CD8-positive, alpha-beta memory T cell (primary cell): ENCODE results near the gene ABLIM1. TPM values are rescaled to one million over a fixed set of nuclear protein-coding genes. Genes with fewer than 3 reads are reported as not detected.

ENCODE experiments used
- CTCF ChIA-PET: fragments of 350-600 bp; sonication (Branson Sonifier 250); formaldehyde crosslinking; loops from one replicate; lab custom pipeline; 2021; ENCODE audit warnings: antibody characterized with exemption; lab: Charles Lee
- POLR2A ChIA-PET: fragments of 350-600 bp; sonication (Branson Sonifier 250); formaldehyde crosslinking; loops from one replicate; lab custom pipeline; 2021; ENCODE audit warnings: antibody characterized with exemption; lab: Charles Lee
- DNase-seq, 5 donors: peaks; one replicate each; pipeline versions ENCODE4 v3.0.0 to v3.0.0-alpha.2; 2020 to 2022; ENCODE audit warnings: mixed read lengths in 1 of 5
- H3K27ac ChIP-seq: one replicate; pipeline ENCODE4 v1.7.0; 2013; ENCODE audit warnings: low read depth, mild to moderate bottlenecking, low read length, moderate library complexity
- H3K27me3 ChIP-seq: 2 replicates; pipeline ENCODE4 v1.7.0; 2013; ENCODE audit warnings: low read length, mild to moderate bottlenecking; ENCODE audit not compliant: insufficient read depth, poor library complexity, severe bottlenecking
- H3K36me3 ChIP-seq: 2 replicates; pipeline ENCODE4 v1.7.0; 2013; ENCODE audit warnings: mild to moderate bottlenecking, low read length, moderate library complexity; ENCODE audit not compliant: insufficient read depth
- H3K4me1 ChIP-seq: 2 replicates; pipeline ENCODE4 v1.7.0; 2013; ENCODE audit warnings: mild to moderate bottlenecking, low read length, moderate library complexity; ENCODE audit not compliant: insufficient read depth
- H3K4me3 ChIP-seq: 2 replicates; pipeline ENCODE4 v1.7.0; 2013; ENCODE audit warnings: mild to moderate bottlenecking, low read length
- H3K9me3 ChIP-seq: 2 replicates; pipeline ENCODE4 v1.7.0; 2013; ENCODE audit warnings: mild to moderate bottlenecking, low read length
- H3K27ac Mint-ChIP-seq, 8 donors: one replicate each; pipeline ENCODE4 v1.8.0; 2020 to 2021; ENCODE audit warnings: mixed read lengths in 8 of 8, mild to moderate bottlenecking in 6 of 8, inconsistent platforms in 3 of 8, moderate library complexity in 3 of 8
- H3K27me3 Mint-ChIP-seq, 2 donors: one replicate each; pipeline ENCODE4 v1.8.0; 2020 to 2021; ENCODE audit warnings: mixed read lengths in 2 of 2, mild to moderate bottlenecking in 1 of 2, moderate library complexity in 1 of 2
- H3K36me3 Mint-ChIP-seq, 3 donors: one replicate each; pipeline ENCODE4 v1.8.0; 2020 to 2021; ENCODE audit warnings: mixed read lengths in 3 of 3, inconsistent platforms in 1 of 3, mild to moderate bottlenecking in 1 of 3
- H3K4me1 Mint-ChIP-seq, 3 donors: one replicate each; pipeline ENCODE4 v1.8.0; 2020 to 2021; ENCODE audit warnings: mixed read lengths in 3 of 3, inconsistent platforms in 1 of 3, mild to moderate bottlenecking in 1 of 3
- H3K4me3 Mint-ChIP-seq, 7 donors: one replicate each; pipeline ENCODE4 v1.8.0; 2020 to 2021; ENCODE audit warnings: mixed read lengths in 7 of 7, mild to moderate bottlenecking in 6 of 7, moderate library complexity in 4 of 7, inconsistent platforms in 2 of 7
- H3K9me3 Mint-ChIP-seq, 5 donors: one replicate each; pipeline ENCODE4 v1.8.0; 2020 to 2022; ENCODE audit warnings: mixed read lengths in 5 of 5, mild to moderate bottlenecking in 3 of 5, moderate library complexity in 2 of 5, inconsistent platforms in 1 of 5
- polyA plus RNA-seq: library from polyadenylated mRNA; unstranded; fragments of 300-500 nt; fragmentation: Illumina TruSeq; gene quantifications from one replicate; pipeline ENCODE4 v1.2.3, GENCODE V29; 2021
- total RNA-seq, 2 experiments: library from RNA; stranded (reverse); gene quantifications; one replicate each; pipeline ENCODE4 v1.2.3, GENCODE V29; 2021

The ABLIM1 gene
- total and polyA plus RNA-seq, 3 experiments from 2014 or later, result 45.8 to 123 (median 48.3) TPM

- Mint-ChIP-seq H3K27me3 (no peaks in the 10 kb centered on the region), H3K4me1 (peaks cover 0 to 7% (median 4%) of the 10 kb centered on the region in 3 donors), H3K27ac (no peak overlapping the region), H3K36me3 (no peaks in the 10 kb centered on the region), H3K4me3 (no peak overlapping the region), H3K9me3 (no peaks in the 10 kb centered on the region)
- Histone ChIP-seq H3K9me3 (no peaks in the 10 kb centered on the region), H3K27me3 (no peaks in the 10 kb centered on the region), H3K36me3 (no peaks in the 10 kb centered on the region), H3K4me1 (no peaks in the 10 kb centered on the region), H3K4me3 (no peak overlapping the region), H3K27ac (no peak overlapping the region)
- POLR2A ChIA-PET, result no interaction called here
- no peak for DNase-seq
- CTCF ChIA-PET, result no interaction called here
These were observed 7.2 kb downstream of the ABLIM1 start for GRCh38 chr10:114650831-114651230.

GRCh38 chr10:114650266-114650665 lies 7.8 kb downstream of the ABLIM1 start:
- Histone ChIP-seq H3K4me1 (no peaks in the 10 kb centered on the region), H3K4me3 (no peak overlapping the region), H3K27me3 (no peaks in the 10 kb centered on the region), H3K9me3 (no peaks in the 10 kb centered on the region), H3K27ac (no peak overlapping the region), H3K36me3 (no peaks in the 10 kb centered on the region)
- H3K27ac Mint-ChIP-seq, result no peak overlapping the region
- DNase-seq, result no peak
- ChIA-PET CTCF (no interaction called here), POLR2A (no interaction called here)
- no peaks in the 10 kb centered on the region for H3K36me3 Mint-ChIP-seq
- no peak overlapping the region for H3K4me3 Mint-ChIP-seq
- no peaks in the 10 kb centered on the region for H3K9me3 Mint-ChIP-seq
- H3K4me1 Mint-ChIP-seq, result peaks cover 0 to 7% (median 4%) of the 10 kb centered on the region in 3 donors
- H3K27me3 Mint-ChIP-seq, result no peaks in the 10 kb centered on the region

GRCh38 chr10:114649217-114649903 lies 8.7 kb downstream of the ABLIM1 start:
- peaks cover 0 to 4% (median 4%) of the 10 kb centered on the region in 3 donors for H3K4me1 Mint-ChIP-seq
- no peaks in the 10 kb centered on the region for H3K36me3 Mint-ChIP-seq
- ChIA-PET CTCF (no interaction called here), POLR2A (no interaction called here)
- Histone ChIP-seq H3K27ac (no peak overlapping the region), H3K27me3 (no peaks in the 10 kb centered on the region), H3K36me3 (no peaks in the 10 kb centered on the region), H3K9me3 (no peaks in the 10 kb centered on the region), H3K4me1 (no peaks in the 10 kb centered on the region), H3K4me3 (no peak overlapping the region)
- no peaks in the 10 kb centered on the region for H3K9me3 Mint-ChIP-seq
- no peaks in the 10 kb centered on the region for H3K27me3 Mint-ChIP-seq
- no peak overlapping the region for H3K27ac Mint-ChIP-seq
- DNase-seq, result no peak
- H3K4me3 Mint-ChIP-seq, result no peak overlapping the region

- H3K36me3 Mint-ChIP-seq, result no peaks in the 10 kb centered on the region
- Histone ChIP-seq H3K27me3 (no peaks in the 10 kb centered on the region), H3K9me3 (no peaks in the 10 kb centered on the region), H3K4me1 (no peaks in the 10 kb centered on the region), H3K4me3 (no peak overlapping the region), H3K27ac (no peak overlapping the region), H3K36me3 (no peaks in the 10 kb centered on the region)
- no peak overlapping the region for H3K27ac Mint-ChIP-seq
- no peak for DNase-seq
- no peaks in the 10 kb centered on the region for H3K27me3 Mint-ChIP-seq
- CTCF ChIA-PET, result no interaction called here
- no peak overlapping the region for H3K4me3 Mint-ChIP-seq
- H3K9me3 Mint-ChIP-seq, result no peaks in the 10 kb centered on the region
- no peaks in the 10 kb centered on the region for H3K4me1 Mint-ChIP-seq
- POLR2A ChIA-PET, result no interaction called here
These were observed 9.7 kb downstream of the ABLIM1 start for GRCh38 chr10:114648368-114648767.

- Histone ChIP-seq H3K4me1 (no peaks in the 10 kb centered on the region), H3K27ac (no peak overlapping the region), H3K9me3 (no peaks in the 10 kb centered on the region), H3K27me3 (no peaks in the 10 kb centered on the region), H3K4me3 (no peak overlapping the region), H3K36me3 (no peaks in the 10 kb centered on the region)
- POLR2A ChIA-PET, result no interaction called here
- H3K27me3 Mint-ChIP-seq, result no peaks in the 10 kb centered on the region
- CTCF ChIA-PET, result no interaction called here
- H3K4me1 Mint-ChIP-seq, result no peaks in the 10 kb centered on the region
- H3K4me3 Mint-ChIP-seq, result no peak overlapping the region
- H3K9me3 Mint-ChIP-seq, result no peaks in the 10 kb centered on the region
- no peak for DNase-seq
- no peak overlapping the region for H3K27ac Mint-ChIP-seq
- no peaks in the 10 kb centered on the region for H3K36me3 Mint-ChIP-seq
These were observed 10.4 kb downstream of the ABLIM1 start for GRCh38 chr10:114647545-114648138.

GRCh38 chr10:114646426-114646825 lies 11.6 kb downstream of the ABLIM1 start:
- no peaks in the 10 kb centered on the region for H3K36me3 ChIP-seq
- no peak for DNase-seq
- Mint-ChIP-seq H3K36me3 (peaks cover 0 to 2% (median 0%) of the 10 kb centered on the region in 3 donors), H3K9me3 (no peaks in the 10 kb centered on the region), H3K4me3 (no peak overlapping the region), H3K4me1 (no peaks in the 10 kb centered on the region), H3K27ac (no peak overlapping the region), H3K27me3 (no peaks in the 10 kb centered on the region)
- H3K27ac ChIP-seq, result no peak overlapping the region
- CTCF ChIA-PET, result no interaction called here
- H3K4me3 ChIP-seq, result no peak overlapping the region
- POLR2A ChIA-PET, result no interaction called here
- H3K27me3 ChIP-seq, result no peaks in the 10 kb centered on the region
- H3K4me1 ChIP-seq, result no peaks in the 10 kb centered on the region
- H3K9me3 ChIP-seq, result no peaks in the 10 kb centered on the region

GRCh38 chr10:114645706-114646105 lies 12.4 kb downstream of the ABLIM1 start:
- ChIA-PET CTCF (no interaction called here), POLR2A (no interaction called here)
- H3K27ac Mint-ChIP-seq, result no peak overlapping the region
- no peaks in the 10 kb centered on the region for H3K9me3 ChIP-seq
- H3K4me3 ChIP-seq, result no peak overlapping the region
- H3K27me3 Mint-ChIP-seq, result no peaks in the 10 kb centered on the region
- no peaks in the 10 kb centered on the region for H3K27me3 ChIP-seq
- DNase-seq, result no peak
- H3K36me3 Mint-ChIP-seq, result peaks cover 0 to 5% (median 0%) of the 10 kb centered on the region in 3 donors
- H3K4me3 Mint-ChIP-seq, result no peak overlapping the region
- no peak overlapping the region for H3K27ac ChIP-seq
- H3K9me3 Mint-ChIP-seq, result no peaks in the 10 kb centered on the region
- H3K36me3 ChIP-seq, result no peaks in the 10 kb centered on the region
- no peaks in the 10 kb centered on the region for H3K4me1 ChIP-seq
- no peaks in the 10 kb centered on the region for H3K4me1 Mint-ChIP-seq

- Mint-ChIP-seq H3K4me3 (no peak overlapping the region), H3K4me1 (no peaks in the 10 kb centered on the region), H3K27me3 (no peaks in the 10 kb centered on the region), H3K9me3 (no peaks in the 10 kb centered on the region), H3K36me3 (peaks cover 0 to 5% (median 0%) of the 10 kb centered on the region in 3 donors), H3K27ac (no peak overlapping the region)
- CTCF ChIA-PET, result no interaction called here
- H3K27me3 ChIP-seq, result no peaks in the 10 kb centered on the region
- no peak overlapping the region for H3K4me3 ChIP-seq
- DNase-seq, result no peak
- no peaks in the 10 kb centered on the region for H3K36me3 ChIP-seq
- POLR2A ChIA-PET, result interaction anchor here (0.7 kb wide), 1 partner anchor 477 kb away, joined by 7 read pairs; no protein-coding TSS in a partner anchor
- no peaks in the 10 kb centered on the region for H3K4me1 ChIP-seq
- H3K9me3 ChIP-seq, result no peaks in the 10 kb centered on the region
- no peak overlapping the region for H3K27ac ChIP-seq
These were observed 14.9 kb downstream of the ABLIM1 start for GRCh38 chr10:114643158-114643557.
